Esophagus muscularis mucosa (tissue), 4 donors: Measurements from ENCODE around the gene ARHGAP15. TPM values are rescaled to one million over a fixed set of nuclear protein-coding genes. Genes with fewer than 3 reads are reported as not detected.

ENCODE experiments used
- DNase-seq: peaks from one replicate; pipeline ENCODE4 v3.0.0-alpha.2; 2017; ENCODE audit errors: extremely low spot score
- H3K27ac ChIP-seq, 4 donors: fragments of 200-600 bp; sonication (generic); replicated peaks in 1 of 4; 1 replicate in 3 of 4; 2 replicates in 1 of 4; pipeline ENCODE4 v1.5.1; 2016 to 2019; ENCODE audit warnings: mild to moderate bottlenecking in 1 of 4
- H3K27me3 ChIP-seq, 4 donors: fragments of 200-600 bp; sonication (generic); one replicate each; pipeline versions ENCODE4 v1.5.1 to v1.6.0; 2016 to 2019
- H3K36me3 ChIP-seq, 4 donors: fragments of 200-600 bp; sonication (generic); one replicate each; pipeline ENCODE4 v1.5.1; 2016 to 2019
- H3K4me1 ChIP-seq, 4 donors: fragments of 200-600 bp; sonication (generic); one replicate each; pipeline ENCODE4 v1.5.1; 2016 to 2019
- H3K4me3 ChIP-seq, 4 donors: fragments of 200-600 bp; sonication (generic); 1 replicate in 2 of 4; 2 replicates in 2 of 4; pipeline ENCODE4 v1.5.1; 2016 to 2019; ENCODE audit warnings: mild to moderate bottlenecking in 4 of 4, moderate library complexity in 1 of 4
- H3K9me3 ChIP-seq, 4 donors: fragments of 200-600 bp; sonication (generic); 1 replicate in 3 of 4; 2 replicates in 1 of 4; pipeline ENCODE4 v1.5.1; 2016 to 2019
- CTCF ChIP-seq, 3 experiments: fragments of 200-600 bp in 2 of 3; fragments of 450-650 bp in 1 of 3; sonication (generic) in 2 of 3; IDR thresholded peaks; one replicate each; pipeline ENCODE4 v1.5.1; 2017 to 2019; ENCODE audit warnings: antibody characterized with exemption in 3 of 3, mild to moderate bottlenecking in 2 of 3, moderate library complexity in 1 of 3
- EP300 ChIP-seq: sonication (generic); formaldehyde crosslinking; IDR thresholded peaks from one replicate; pipeline ENCODE4 v1.6.1; 2017; ENCODE audit warnings: antibody characterized with exemption
- POLR2A ChIP-seq: fragments of 450-650 bp; IDR thresholded peaks from one replicate; pipeline ENCODE4 v1.6.1; 2017; ENCODE audit warnings: antibody characterized with exemption, moderate library complexity, mild to moderate bottlenecking, low read depth
- POLR2AphosphoS5 ChIP-seq, 2 donors: sonication (generic); formaldehyde crosslinking; IDR thresholded peaks; one replicate each; pipeline ENCODE4 v1.6.1; 2017; ENCODE audit warnings: antibody characterized with exemption in 2 of 2
- WGBS: methylation state at CpG from one replicate; pipeline ENCODE4 v1.1.5; 2018; 5-methylcytosine and 5-hydroxymethylcytosine counted together
- intact Hi-C: fragments of 100-400 bp; cut with DNase I; formaldehyde crosslinking; loops from one replicate; pipeline ENCODE4 v1.15.1; 2023
- total RNA-seq, 4 donors: library from RNA; depleted of rRNA; stranded (reverse); fragments of >200 nt; gene quantifications; one replicate each; pipeline versions ENCODE4 v1.1.0 to v1.2.1, GENCODE V29; 2016

ARHGAP15 gene
- total RNA-seq, 4 donors from 2014 or later = 5.4 to 13.3 (median 7.1) TPM

- 98% methylated on average over 2 of the region's 2 CpGs for WGBS
- H3K27ac ChIP-seq = no peak overlapping the region
- no peak overlapping the region for H3K4me3 ChIP-seq
- no peak for DNase-seq
- H3K4me1 ChIP-seq = no peaks in the 10 kb centered on the region
- intact Hi-C loops = no loop called here
- no peak for TF ChIP-seq CTCF (IDR thresholded peaks at IDR 0.05)
- TF ChIP-seq EP300 = no peak
- TF ChIP-seq POLR2AphosphoS5 (IDR thresholded peaks at IDR 0.05) = no peak
- no peak for TF ChIP-seq POLR2A
- no peaks in the 10 kb centered on the region for H3K36me3 ChIP-seq
- no peaks in the 10 kb centered on the region for H3K27me3 ChIP-seq
- H3K9me3 ChIP-seq = no peaks in the 10 kb centered on the region
Measured at GRCh38 chr2:143378996-143379395, 249.8 kb downstream of the ARHGAP15 start.

DNA sequence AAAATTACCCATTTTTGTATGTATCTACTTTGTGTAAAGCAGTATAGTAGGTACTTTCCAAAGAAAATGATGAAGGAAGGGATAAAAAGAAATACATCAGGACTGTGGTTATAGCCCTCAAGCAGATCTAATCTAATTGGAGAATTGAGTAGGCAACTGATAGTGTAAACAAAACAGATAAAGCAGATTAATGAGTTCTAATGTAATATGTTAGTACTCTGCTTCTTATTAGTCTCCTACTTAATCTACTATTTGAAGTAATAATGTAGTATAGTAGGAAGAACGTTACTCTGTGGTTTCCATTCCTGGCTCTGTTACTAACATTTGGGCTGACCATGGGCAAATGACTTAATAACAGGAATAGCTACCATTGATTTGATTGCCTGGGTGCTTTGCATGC is 250.7 kb downstream of the ARHGAP15 start:
- Histone ChIP-seq H3K27ac (no peak overlapping the region), H3K36me3 (no peaks in the 10 kb centered on the region), H3K9me3 (no peaks in the 10 kb centered on the region), H3K27me3 (no peaks in the 10 kb centered on the region), H3K4me1 (no peaks in the 10 kb centered on the region), H3K4me3 (no peak overlapping the region)
- WGBS = 83% methylated on average over 1 of the region's 1 CpG
- intact Hi-C loops = no loop called here
- DNase-seq = no peak
- TF ChIP-seq POLR2A = no peak
- no peak for TF ChIP-seq POLR2AphosphoS5 (IDR thresholded peaks at IDR 0.05)
- no peak for TF ChIP-seq EP300
- TF ChIP-seq CTCF (IDR thresholded peaks at IDR 0.05) = no peak

- Histone ChIP-seq H3K4me1 (no peaks in the 10 kb centered on the region), H3K36me3 (no peaks in the 10 kb centered on the region), H3K9me3 (no peaks in the 10 kb centered on the region), H3K27ac (no peak overlapping the region), H3K4me3 (no peak overlapping the region), H3K27me3 (no peaks in the 10 kb centered on the region)
- DNase-seq = no peak
- 93% methylated on average over 8 of the region's 8 CpGs for WGBS
- TF ChIP-seq POLR2AphosphoS5 (IDR thresholded peaks at IDR 0.05) (no peak), EP300 (no peak), POLR2A (no peak), CTCF (IDR thresholded peaks at IDR 0.05) (no peak)
- intact Hi-C loops = no loop called here
Measured at GRCh38 chr2:143382573-143382972, 253.4 kb downstream of the ARHGAP15 start.

GRCh38 chr2:143383016-143383415 is 253.8 kb downstream of the ARHGAP15 start:
- TF ChIP-seq POLR2A (no peak), POLR2AphosphoS5 (IDR thresholded peaks at IDR 0.05) (no peak), EP300 (no peak), CTCF (IDR thresholded peaks at IDR 0.05) (no peak)

DNA sequence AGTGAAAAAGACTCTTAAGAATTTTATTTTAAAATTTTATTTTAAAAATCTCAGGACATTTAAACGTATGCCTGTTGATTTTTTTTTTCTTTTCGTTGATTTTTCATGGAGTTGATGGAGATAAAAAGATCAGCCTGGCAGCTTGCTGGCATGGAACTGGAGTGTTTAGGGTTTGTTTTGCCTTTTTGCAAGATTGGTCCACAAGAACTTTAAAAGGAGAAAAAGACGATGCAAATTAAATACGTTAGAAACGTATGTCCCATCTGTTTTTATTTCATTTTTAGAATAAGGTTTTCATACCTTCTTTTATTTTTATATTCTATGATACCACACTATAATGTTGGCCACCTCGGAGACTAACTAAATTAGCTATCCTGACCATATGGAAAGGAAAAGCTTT is 254.9 kb downstream of the ARHGAP15 start:
- H3K36me3 ChIP-seq = no peaks in the 10 kb centered on the region
- no peak for TF ChIP-seq POLR2A
- no peak for TF ChIP-seq POLR2AphosphoS5 (IDR thresholded peaks at IDR 0.05)
- TF ChIP-seq CTCF (IDR thresholded peaks at IDR 0.05) = no peak
- TF ChIP-seq EP300 = no peak
- H3K27me3 ChIP-seq = no peaks in the 10 kb centered on the region
- WGBS = 94% methylated on average over 6 of the region's 6 CpGs
- intact Hi-C loops = no loop called here
- no peaks in the 10 kb centered on the region for H3K4me1 ChIP-seq
- no peak for DNase-seq
- H3K27ac ChIP-seq = no peak overlapping the region
- H3K9me3 ChIP-seq = no peaks in the 10 kb centered on the region
- no peak overlapping the region for H3K4me3 ChIP-seq

More at GRCh38 chr2:143383016-143383415, 253.8 kb downstream of the ARHGAP15 start:
- no peak for DNase-seq
- H3K27me3 ChIP-seq = no peaks in the 10 kb centered on the region
- WGBS = 88% methylated on average over 2 of the region's 2 CpGs
- no peak overlapping the region for H3K4me3 ChIP-seq
- H3K4me1 ChIP-seq = no peaks in the 10 kb centered on the region
- H3K27ac ChIP-seq = no peak overlapping the region
- no peaks in the 10 kb centered on the region for H3K36me3 ChIP-seq
- H3K9me3 ChIP-seq = no peaks in the 10 kb centered on the region
- intact Hi-C loops = no loop called here
